NCI-H2081 (cell line): Measurements from ENCODE around the gene RHEX.
A peak's percentile ranks its signal among the peaks of the same experiment; 100 is the strongest.
"Not testable (repeated sequence)": the region's sequence is repeated elsewhere in the genome, so short reads cannot be mapped to it uniquely, and the experiment has no call there.

Experiments
- DNase-seq, 2 experiments: peaks; one replicate each; lab custom pipeline; 2025; lab: John Stamatoyannopoulos, UW

Gene RHEX, protein sequence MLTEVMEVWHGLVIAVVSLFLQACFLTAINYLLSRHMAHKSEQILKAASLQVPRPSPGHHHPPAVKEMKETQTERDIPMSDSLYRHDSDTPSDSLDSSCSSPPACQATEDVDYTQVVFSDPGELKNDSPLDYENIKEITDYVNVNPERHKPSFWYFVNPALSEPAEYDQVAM

DNA sequence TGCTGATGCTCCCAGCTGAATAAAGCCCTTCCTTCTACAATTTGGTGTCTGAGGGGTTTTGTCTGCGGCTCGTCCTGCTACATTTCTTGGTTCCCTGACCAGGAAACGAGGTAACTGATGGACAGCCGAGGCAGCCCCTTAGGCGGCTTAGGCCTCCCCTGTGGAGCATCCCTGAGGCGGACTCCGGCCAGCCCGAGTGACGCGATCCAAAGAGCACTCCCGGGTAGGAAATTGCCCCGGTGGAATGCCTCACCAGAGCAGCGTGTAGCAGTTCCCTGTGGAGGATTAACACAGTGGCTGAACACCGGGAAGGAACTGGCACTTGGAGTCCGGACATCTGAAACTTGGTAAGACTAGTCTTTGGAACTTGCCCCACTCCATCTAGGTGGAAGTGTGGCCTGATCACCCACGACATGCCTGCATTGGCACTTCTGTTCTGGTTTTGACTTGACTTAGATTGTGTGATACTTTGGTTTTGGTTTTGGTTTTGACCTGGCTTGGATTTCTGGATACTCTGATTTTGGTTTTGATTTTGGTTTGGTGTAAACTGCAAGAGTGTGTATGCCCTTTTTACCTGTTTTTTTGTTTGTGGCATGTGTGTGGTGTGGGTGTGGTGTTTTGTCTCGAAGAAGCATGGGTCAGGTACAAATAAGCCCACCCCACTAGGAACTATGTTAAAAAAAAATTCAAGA, at the start of gene RHEX:
TSS of gene RHEX (plus strand) at position 255 of the 692 bp plus-strand sequence. CDS start 44,656 bp downstream, outside the sequence.
- not testable (repeated sequence) for DNase-seq

DNA sequence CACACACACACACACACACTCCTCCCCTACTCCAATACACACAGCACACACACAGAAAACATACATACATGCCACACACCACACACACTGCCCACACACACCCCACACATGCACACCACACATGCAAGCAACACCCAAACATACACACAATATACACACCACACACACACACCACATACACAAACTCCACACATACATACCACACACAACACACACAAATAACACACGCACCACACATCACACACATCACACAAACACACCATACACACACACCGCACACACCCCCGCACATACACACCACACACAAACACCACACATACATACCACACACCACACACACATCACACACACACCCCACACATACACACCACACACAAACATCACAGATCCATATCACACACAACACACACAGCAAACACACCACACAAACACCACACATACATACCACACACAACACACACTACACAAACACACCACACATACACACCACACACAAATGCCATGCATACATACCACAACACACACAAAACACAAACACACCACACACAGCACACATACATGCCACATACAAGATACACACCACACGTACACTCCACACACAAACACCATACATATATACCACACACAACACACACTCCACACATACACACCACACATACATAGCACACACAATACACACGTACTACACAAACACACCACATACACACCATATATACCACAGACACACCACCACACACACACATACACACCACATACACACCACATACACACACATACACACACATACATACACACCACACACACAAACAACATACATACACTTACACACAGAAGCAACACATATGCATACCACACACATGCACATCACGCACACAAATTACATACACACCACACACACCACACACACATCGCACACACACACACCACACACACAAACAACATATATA, 48.8 kb upstream of the RHEX start:
- DNase-seq, result no peak

DNA sequence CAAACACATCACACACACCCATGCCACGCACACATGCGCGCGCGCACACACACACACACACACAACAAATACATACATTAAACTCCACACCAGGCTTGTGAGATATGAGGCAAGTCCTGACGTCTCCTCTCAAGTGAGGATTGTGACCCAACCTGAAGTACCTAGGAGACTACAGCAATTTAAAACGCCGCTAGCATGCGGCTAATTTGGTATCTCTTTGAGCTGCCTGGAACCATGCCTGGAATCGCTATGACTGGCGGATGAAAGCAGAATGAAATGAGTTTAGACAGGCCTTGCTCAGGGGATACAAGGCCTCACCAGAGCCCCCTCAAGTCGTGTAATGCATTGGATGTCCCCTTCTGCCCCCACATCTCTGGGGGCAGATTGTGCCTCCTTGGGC, 48.1 kb upstream of the RHEX start:
- DNase-seq, result peak in 1 of 2 experiments; percentile 18

DNA sequence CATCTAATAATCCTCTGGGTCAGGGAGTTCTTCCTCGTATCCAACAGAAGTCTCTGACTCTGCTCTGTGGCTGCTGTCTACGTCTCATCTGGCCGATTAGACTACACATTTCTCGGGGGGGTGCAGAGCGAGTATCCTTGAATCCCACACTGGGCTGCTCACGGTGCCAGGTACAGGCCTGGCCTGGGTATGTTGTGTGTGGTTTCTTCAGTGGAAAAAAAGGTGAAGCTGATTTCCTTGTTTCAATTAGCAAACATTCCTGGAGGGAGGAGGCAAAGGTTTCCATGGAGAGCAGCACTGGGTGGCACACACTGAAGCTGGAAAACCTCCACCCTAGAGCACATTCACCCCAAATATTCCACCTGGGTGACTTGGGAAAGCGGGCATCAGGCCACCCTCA, 47.7 kb upstream of the RHEX start:
- DNase-seq, result no peak

DNA sequence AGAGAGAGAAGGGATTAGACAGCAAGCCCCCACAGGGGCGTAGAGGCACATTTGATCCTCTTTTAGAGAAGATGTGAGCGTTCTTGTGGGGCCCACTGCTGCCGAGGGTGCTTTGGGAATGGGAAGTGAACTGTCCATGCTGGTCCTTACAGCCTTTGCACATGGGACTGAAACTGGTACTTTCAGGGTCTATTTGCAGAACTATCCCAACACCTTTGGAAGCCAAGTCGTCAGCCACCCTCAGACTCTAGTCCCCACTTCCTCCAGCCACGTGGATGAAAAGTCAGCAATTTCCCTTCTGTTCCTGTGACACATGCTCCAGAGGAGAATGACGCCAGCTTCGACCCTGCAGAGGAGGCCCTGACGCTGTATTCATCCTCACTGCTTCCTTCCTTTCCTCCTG, 47.2 kb upstream of the RHEX start:
- DNase-seq, result no peak

DNA sequence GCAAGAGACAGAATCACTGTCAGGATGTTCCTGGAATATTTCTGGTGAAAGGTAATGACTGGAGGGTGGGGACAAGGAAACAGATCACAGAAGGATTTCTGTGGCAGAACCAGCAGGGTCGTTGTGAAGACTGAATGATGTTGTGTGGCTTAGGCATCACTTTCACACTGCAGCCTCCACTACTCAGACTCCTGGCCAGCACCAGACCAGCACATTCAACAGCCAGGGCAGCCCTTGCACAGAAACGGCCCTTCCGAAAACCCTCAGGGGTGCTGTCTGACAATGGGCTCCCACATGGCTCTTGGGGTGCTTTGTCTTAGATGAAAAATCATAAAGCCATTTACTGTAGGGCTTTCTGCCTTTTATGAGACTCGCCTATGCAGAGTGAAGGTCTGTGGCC, 46.0 kb upstream of the RHEX start:
- DNase-seq, result no peak

DNA sequence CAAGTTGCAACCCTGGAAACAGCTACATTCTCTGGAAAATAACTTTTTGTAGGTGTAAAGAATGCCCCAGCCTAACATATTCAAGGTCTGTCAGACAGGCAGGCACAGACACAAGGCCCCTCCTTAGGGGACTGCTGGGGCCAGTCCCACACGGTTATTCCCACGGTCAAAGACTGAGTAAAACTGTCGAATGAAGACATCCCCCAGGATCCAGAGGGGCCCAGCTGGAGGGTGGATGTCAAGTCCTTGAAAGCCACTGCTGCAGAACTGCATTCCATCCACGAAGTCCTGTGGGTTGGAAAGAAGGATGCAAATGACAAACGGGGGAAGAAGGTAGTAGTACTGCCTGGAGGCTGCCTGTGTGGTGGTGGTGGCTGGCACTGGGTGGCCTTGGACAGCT, 42.9 kb upstream of the RHEX start:
- no peak for DNase-seq

DNA sequence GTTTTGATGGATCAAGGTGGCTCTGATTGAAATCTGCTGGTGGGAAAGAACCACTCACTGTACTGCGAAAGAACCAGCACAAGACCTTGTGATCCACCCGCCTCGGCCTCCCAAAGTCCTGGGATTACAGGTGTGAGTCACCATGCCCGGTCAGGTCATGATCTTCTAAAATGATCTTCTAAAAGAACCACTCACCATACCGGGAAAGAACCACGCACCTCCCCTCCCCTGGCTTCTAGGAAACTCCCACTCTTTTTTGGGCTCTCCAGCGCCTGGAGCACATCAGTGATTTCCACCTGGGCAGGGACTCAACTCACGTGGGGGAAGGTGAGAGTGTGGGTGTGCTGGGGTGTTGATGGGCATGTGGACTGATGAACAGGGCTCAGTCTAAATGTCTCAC, 41.9 kb upstream of the RHEX start:
- no peak for DNase-seq

DNA sequence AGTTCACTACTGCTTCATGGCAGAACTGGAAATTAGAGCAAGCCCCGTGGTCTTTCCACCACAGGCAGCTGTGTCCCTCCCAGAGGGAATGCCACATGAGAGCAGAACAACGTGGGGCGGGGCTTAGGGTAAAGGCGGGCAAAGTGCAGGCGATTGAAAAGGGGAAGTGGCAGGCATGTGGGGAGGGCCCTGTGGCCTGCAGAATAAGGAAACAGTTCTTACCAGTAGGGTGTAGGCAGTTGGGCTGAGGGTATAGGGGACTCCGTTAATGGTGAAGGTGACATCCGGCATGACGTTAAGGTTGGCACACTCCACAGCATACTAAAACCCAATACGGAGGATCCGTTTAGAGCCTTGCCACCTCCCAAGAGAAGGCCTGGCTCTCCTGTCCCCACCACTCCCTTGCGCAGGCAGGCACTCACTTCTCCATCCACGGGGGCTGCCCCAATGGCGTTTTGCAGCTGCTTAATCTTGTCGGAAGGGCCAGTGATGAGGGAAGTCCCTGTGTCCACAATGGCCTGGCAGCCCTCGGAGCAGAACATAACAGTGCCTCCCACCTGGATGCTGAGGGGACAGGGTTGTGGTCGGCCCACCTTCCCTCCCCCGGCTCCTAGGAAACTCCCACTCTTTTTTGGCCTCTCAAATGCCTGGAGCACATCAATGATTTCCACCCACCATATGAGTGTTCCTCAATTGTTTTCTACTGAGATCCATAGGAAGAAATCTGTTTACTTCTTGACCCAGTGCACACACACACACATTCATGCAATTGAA, 40.7 kb upstream of the RHEX start:
- DNase-seq, result no peak

DNA sequence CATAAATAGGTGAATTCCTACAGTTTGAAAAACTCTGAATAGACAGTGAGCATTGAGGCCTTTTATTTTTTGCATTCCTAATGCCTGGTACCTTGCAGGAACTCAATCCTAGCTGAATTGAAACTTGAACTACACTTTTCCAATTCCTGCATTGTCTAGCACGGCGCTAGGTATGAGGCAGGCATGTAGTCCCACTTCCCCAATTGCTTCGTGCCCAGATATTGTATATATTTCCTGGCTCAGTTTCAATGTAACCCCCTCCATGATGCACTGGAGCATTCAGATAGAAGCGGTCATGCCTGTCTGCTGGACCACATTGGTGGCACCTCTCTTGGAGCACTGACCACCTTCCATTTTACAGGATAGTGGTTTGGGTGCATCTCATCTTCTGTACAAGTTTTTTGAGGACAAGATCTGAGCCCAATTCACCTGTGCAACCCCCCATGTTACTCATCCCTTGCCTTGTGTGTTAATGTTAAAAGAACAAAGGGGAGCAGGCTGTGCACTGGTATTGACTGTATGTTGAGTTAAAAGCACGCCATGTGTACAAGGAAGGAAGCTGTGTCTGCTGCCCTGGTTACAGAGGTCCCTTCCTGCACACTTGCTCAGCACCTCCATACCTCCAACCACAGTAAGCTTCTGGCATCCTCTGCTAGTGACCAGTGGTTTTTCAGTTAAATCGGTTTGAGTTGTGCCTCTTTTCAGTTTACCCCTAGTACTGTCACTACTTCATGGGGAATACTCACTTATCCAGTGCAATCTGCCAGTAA, 39.8 kb upstream of the RHEX start:
- no peak for DNase-seq

DNA sequence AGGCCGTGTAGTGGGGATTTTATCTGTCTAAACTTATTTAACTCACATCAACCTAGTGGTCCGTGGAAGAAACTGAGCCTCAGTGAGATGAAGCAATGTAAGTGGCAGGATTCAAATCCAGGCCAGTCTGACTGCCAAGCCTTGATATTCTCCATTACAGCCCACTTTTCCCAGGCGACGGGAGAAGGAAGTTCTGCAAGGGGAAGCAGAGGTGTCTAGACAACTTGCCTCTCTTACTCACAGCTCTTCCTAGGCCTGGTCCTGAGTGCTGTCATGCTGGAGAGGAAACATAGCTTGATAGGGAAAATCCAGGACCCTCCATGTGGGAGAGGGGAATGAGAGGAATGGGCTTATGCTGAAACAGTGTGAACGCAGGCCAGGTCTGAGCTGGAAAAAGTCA, 38.4 kb upstream of the RHEX start:
- no peak for DNase-seq

DNA sequence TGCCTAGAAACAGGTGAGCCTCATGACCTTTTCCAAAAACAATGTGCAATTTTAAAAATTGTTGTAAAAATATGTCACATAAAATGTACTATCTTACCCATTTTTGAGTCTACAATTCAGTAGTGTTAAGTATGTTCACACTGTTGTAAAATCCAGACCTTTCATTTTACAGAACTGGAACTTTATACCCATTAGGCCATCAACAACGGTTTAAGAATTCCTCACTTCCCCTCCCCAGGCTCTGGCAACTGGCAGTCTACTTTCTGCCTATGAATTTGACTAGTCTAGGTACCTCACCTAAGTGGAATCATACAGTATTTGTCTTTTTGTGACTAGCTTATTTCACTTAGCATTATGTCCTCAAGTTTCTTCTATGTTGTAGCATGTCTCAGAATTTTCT, 37.9 kb upstream of the RHEX start:
- no peak for DNase-seq

DNA sequence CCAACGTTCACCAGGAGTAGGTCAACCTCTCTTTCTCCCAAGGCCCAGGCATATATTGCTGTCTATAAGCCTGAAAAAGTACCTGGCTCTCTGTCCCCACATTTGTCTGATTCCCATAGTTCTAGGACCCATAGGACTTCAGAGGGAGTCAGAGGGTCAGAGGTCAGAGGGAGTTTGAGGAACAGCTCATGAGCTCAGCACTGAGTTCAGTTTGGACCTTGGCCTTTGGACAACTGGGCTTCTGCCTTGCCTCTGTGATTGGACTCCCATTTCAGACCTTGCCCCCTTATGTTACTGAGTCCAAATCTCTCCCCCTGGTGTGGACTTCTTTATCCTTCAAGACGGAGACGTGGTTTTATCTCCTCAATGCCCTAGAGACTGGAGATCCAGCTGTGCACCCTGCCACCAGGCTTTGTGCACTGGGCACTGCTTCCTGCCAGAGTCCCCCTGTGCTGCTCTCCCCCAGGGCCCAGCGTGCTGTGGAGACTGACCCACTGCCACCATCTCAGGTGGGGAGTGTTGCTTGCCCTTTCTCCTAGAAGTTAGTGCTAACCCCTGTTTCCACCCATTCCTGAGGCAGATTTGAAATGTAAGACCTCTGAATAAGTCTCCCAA, 32.5 kb upstream of the RHEX start:
- no peak for DNase-seq

DNA sequence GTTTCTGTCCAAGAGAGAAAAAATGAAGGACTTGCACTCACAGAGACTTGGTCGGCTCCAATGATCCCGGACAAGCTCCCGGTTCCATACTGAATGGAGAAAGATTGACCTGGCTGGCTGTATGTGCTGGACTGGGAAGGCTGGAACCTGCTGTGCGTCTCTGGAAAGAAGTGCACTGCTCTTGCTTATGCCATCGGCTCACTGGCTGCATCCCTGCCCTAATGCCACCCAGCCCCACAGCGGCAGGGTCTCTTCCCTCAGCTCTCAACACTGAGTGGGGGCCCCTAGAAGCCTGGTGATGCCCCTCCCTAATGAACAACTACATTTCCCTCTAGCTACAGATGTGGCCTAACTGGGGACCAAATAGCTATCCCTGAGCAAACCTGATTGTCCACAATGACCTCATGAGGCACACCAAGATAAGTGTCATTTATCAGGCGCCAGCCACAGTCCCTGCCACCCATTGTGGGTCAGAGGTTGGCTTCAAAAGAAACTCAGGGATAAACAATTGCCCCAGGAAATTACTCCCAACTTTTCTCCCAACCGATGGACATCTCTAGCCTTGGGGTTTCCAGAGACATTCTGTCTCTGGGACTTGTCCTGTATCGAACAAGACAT, 31.9 kb upstream of the RHEX start:
- no peak for DNase-seq

DNA sequence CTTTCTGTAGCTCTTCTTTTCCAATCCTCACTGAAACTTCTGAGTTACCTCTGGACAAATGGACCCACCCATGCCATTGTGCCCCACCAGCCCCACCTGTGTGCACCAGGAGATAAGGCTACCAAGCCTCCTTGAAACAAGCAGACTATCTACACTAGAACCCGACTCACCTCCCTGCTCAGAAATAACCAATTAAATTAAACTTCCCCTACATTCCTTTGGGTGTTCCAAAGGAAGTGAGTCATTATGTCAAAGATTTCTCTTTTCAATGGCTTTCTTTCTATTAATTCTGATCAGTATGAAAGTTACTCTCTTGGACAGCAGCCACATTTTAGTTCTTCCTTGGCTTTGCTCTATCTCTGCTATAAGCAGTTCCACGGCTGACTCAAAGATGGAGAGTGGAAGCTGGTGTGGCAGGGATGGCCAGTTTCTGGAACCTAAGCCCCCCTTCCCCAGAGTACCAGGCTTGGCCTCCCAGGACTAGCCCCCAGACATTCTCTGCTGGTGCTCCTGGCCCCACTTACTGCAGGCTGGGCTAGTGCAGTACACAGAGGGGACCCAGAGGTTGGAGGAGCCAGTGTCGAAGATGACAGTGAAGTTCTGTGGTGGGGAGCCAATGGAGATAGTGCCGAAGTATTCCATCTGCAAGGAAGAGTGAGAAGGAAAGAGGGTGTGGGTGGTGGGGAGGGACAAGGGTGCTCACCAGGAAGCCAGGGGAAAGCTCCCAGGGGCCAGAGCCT, 31.2 kb upstream of the RHEX start:
- DNase-seq, result no peak

DNA sequence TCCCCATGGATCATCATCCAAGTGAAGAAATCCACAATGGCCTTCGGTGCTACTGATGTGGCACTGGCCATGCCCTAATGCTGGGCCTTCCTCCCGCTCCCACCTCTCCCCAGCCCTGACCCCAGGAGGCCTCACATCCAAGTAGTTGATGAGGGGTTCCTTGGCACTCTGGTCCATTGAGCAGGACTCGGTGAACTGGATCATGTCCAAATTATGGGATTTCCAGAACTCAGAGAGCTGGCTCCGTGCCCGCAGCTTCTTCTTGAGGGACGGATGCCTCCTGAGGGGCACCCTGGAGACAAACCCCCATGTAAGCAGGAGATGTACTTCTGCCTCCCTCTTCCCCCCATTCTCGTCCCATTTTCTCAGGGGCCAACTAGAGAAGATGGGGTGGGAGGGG, 30.2 kb upstream of the RHEX start:
- DNase-seq, result no peak

DNA sequence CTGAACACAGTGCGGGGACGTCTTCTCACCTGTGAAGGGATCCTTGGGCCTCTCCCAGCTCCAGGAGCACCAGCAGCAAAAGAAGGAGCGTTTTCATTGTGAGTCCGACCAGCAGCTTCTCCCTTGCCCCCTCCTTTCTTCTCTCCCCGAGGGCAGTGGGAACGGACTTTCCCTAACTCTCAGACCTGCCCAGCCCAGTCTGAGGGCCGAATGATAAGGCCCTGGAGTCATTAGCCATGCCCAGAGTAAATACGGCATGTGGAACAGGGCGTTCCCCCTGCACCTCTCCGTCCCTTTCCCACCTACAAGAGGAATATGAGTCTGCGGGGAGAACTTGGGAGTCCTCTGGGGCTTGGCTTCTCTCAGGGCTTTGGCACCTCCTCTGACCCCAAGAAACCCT, 29.3 kb upstream of the RHEX start, which contains the start of gene CTSE:
TSS of gene CTSE (minus strand) at position 201 of the 400 bp plus-strand sequence. CDS start at position 97, 104 bp downstream.
- no peak for DNase-seq

DNA sequence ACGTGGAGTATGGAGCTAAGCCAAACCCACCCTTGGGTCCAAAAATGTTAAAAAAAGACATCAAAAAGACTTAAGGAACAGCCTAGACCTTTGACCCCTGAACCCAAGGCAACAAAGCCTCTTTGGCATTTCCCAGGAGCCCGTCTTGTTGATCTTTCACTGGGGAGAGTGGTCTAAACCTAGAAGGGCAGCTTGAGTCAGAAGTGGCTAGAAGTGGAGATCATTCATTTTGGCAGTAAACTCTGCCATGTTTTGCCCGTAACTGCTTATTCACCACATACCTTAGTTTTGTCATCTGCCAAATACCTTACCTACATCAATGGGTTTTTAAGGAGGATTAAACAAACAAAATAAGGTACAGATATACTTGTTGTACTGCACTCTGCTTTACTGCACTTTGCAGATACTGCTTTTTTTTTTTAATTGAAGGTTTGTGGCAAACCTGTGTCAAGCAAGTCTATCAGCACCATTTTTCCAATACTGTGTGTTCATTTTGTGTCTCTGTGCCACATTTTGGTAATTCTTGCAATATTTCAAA, 27.6 kb upstream of the RHEX start:
- DNase-seq, result no peak

DNA sequence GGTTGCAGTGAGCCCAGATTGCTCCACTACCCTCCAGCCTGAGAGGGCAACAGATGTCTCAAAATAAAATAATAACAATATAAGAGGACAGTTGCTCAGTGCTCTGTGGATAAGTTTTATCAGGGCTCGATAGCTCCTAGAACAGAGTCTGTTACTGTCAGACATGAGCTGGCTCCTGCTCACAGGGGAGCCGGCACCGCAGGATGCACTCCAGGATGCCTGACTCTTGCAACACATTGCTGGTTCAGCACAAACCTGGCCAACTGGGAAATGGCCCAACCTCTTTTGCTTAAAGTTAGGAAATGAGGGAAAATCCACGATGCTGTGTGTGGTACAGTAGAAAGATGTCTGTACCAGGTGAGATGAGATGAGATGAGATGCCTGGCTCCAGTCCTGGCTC, 23.5 kb upstream of the RHEX start:
- no peak for DNase-seq
